Measurements from ENCODE around the gene TMEM40.
"Not testable (repeated sequence)": the region's sequence is repeated elsewhere in the genome, so short reads cannot be mapped to it uniquely, and the experiment has no call there.

TMEM40 gene

DNA sequence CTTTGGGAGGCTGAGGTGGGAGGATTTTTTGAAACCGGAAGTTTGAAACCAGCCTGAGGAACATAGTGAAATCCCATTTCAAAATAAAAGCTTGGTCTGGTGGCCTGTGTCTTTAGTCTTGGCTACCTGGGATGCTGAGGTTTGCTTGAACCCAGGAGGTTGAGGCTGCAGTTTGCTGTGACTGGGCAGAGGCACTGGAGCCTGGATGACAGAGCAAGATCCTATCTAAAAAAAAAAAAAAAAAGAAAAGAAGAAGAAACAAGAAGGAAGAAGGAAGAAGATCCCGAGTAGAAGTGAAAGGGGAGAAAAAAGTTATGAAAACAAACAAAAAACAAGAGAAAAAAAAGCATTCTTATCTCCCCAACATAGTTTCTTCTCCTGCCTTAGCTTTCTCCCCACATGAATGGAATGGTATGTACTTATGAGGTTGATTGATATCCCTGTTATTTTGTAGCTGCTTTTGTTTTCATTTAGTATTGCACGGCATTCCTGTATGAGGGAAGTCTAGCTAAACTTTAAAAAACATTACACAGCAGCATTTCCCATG, 42.4 kb downstream of the TMEM40 start:
- no peak for DNase-seq (ENCODE audit: low read depth)

DNA sequence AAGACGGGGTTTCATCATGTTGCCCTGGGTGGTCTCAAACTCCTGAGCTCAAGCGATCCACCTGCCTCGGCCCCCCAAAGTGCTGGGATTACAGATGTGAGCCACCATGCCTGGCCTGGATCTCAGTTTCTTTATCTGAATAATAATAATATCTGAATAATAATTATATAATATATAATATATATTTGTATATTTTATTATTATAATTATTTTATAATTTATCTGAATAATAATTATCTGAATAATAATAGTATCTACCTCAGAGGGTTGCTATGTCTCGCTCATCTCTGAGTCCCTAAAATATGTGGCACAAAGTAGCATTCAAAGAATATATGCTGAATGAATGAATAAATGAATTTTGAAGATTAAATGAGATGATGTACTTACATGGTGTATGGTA, 44.8 kb downstream of the TMEM40 start:
- no peak for DNase-seq (ENCODE audit: low read depth)

DNA sequence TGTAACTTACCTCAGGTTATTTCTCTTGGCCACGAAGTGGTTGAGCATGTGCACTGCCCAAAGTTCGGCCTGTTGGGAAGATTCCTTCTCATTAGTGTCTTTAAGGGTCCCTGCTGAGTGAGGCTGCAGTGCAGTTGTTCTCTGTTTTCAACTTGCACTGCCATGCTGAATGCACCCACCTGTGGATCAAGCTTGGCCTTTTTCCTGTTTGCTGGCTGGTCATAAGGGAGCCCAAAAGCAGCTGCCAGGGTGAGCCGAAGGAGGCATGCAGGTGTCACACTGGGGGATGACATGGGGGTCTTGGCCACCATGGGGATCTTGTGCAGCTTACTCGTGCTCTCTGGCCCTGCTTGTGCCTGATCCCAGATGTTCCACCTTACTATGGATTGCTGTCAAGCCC, 49.0 kb downstream of the TMEM40 start:
- DNase-seq (ENCODE audit: low read depth) = no peak

DNA sequence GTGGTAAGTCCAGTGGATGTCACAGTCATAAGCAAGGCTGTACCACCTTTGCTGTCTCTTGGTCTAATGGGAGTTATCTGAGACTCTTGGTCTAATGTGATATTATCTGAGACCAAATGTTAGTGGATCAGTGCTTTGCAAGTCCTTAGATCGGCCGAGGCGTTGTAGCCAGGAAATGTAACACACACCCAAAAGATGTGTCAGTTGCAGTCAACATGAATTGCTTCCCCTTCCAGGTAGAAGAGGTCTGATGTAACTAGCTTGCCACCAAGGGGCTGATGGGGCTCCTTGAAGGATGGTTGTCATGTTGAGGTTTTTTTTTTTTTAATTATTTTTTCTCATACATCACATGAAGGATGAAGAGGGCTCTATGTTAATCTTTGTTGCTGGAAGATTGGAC, 49.7 kb downstream of the TMEM40 start:
- DNase-seq (ENCODE audit: low read depth) = no peak

DNA sequence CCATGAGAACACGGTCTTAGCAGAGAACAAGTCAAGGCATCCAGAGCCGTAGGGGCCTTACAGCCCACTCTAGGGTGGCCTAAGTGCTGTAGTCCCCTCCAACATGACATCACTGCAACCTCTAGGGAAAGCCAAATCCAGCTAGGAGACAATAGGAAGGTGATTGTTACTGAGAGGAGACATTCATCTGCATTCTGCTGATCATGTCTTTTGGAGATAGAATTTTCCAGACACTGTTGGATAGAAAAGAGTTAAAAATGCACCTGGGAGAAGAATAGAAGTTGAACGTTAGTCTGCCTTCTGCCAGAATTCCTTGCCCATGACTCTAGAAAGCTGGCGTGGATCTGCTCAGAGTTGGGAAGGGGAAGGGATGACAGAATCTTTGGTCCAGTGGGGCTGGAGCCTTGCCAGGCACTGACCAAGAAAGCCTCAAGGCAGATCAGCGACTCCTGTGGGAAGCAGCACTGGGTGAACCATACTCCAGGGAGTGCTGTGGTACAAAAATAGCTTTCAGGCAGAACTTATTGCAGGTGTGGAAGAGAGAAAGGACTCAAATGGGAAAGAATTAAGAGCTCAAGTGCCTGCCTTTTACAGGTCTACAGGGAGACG, 50.4 kb downstream of the TMEM40 start:
- DNase-seq (ENCODE audit: low read depth) = no peak

DNA sequence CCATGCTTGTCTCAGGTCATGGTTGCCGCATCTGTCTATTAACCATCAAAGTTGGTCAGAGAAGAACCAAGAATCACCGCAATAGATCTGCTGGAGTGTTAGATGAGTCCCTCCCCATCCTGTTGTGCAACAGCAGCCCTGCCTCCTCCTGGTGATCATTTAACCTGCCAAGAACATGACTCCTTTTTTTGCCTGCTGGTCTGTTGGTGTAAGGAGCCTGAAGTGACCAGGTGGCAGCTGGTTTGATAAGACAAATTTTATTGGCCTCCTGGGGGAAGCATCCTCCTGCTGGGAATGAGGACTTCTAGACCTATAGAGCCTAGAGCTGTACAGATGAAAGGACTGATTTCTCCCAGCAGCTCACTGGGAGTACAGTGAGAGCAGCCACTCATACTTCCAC, 51.6 kb downstream of the TMEM40 start:
- no peak for DNase-seq (ENCODE audit: low read depth)

DNA sequence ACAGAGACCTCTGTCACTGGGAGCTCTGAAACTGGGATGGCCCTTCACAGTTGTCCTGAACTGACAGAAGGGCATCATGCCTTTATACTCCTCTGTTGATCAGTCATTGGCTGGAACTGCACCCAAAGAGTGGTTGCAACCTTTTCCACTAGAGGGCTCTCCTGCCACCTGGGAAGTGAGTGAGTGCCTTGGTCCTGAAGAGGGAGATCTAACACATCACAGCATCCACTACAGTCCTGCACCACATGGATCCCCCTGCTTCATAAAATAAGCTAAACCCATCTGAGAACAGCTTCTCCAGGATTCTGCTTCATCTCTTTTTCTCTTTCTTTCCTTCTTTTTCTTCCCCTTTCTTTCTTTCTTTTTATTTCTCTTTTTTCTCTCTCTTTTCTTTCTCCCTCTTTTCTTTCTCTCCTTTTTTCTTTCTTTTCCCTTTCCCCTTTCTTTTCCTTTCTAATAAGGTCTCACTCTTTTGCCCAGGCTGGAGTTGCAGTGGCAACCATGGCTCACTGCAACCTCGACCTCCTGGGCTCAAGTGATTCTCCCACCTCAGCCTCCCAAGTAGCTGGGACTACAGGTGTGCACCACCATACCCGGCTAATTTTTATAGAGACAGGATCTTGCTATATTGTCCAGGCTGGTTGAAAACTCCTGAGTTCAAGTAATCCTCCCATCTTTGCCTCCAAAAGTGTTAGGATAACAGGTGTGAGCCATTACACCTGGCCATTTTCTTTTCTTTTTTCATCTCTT, 52.4 kb downstream of the TMEM40 start:
- DNase-seq (ENCODE audit: low read depth) = peak; percentile 24

DNA sequence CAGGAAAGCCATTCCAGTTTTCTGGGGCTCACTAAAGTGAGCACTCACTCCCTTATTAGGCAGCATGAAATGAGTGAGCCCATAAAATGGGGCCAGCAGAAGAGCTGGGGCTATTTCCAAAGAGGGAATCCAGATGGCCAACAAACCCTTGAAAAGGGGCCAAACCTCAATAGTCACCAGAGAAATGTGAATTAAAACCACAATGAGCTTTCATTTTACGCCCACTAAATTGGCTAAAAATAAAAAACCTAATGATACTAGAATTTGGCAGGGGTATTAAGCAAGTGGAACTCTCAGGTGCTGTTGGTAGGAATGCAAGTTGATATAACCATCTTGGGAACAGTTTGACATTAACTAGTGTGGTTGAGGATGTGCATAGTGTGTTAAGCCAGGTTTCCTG, 53.1 kb downstream of the TMEM40 start:
- no peak for DNase-seq (ENCODE audit: low read depth)

DNA sequence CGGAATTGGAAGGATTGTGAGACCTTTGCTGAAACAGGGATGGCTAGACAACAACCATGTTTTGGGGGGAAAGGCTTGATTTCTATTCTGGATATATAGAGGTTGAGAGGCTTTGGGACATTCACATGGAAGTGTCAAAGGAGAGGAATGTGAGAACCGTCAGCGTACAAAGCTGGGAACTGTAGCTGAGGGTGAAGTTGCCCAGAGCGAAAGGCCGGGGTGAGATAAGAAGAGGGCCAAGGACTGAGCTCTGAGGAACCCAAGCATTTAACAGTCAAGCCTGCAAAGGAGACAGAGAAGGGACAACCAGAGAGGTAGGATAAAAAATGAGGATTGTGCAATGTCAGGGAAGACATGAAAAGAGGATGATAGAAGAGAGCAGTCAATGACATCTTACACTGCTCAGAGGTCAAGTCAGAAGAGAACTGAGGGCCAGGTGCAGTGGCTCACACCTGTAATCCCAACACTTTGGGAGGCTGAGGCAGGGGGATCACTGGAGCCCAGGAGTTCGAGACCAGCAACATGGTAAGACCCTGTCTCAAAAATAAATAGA, 53.6 kb downstream of the TMEM40 start:
- DNase-seq (ENCODE audit: low read depth) = no peak

DNA sequence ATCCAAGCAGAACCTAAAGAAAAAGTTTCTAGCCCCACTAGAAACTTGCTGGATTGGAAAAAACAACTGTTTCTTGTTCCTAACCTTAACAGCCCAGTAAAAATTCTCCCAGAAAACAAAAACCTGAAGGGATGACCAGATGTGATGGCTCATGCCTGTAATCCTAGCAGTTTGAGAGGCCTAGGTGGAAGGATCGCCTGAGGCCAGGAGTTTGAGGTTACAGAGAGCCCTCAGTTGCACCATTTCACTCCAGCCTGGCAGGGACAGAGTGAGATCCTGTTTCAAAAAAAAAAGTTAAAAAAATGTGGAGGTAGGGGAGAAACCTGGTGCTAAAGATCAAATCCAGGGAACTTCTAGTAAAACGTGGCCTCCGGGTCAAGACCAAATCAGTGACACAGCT, 56.6 kb downstream of the TMEM40 start:
- DNase-seq (ENCODE audit: low read depth) = no peak

DNA sequence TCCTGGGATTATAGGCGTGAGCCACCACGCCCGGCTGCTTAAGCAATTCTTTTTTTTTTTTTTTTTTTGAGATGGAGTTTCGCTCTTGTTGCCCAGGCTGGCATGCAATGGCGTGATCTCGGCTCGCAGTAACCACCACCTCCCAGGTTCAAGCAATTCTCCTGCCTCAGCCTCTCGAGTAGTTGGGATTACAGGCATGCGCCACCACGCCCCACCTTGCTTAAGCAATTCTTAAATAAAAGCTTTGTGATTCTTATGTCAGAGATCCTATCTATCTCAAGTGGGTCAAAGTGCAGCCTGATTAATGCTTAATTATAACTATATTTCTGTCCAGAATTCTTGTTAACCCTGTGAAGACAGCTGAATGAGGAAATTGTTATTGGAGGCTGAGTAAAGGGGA, 57.5 kb downstream of the TMEM40 start:
- not testable (repeated sequence) for DNase-seq (ENCODE audit: low read depth)

DNA sequence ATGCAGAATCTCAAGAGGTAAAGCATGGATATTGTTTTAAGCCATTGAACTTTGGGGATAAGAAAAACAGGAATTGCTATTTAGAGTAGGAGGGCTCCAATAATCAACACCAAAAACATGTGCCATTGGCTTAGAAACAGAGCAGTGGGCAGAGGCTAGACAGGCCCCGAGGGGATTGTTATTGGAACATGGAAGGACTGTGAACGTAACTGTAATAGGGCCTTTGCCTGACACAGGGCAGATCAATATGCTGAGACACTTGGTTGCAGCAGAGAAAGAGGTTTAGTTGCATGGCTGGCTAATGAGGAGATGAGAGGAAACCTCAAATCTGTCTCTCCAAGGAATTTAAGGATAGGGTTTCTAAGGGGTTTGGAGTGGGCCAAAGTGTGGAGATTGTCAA, 58.3 kb downstream of the TMEM40 start:
- no peak for DNase-seq (ENCODE audit: low read depth)

DNA sequence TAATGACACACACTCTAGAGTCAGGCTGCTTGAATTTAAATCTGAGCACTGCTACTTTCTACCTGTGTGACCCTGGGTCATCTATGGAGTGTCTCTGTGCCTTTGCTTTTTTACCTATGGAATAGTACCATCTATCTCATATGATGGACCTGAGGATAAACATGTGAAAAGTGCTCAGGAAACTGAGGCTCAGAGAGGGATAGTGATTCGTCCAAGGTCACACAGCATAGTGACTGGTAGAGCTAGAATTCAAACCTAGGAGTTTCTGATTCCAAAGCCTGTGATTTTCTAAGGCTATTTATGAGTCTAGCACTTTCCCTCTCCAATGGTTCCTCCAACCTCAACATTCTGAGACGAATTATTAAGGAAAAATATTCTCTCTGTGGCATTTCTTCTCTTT, 63.1 kb downstream of the TMEM40 start:
- DNase-seq (ENCODE audit: low read depth) = no peak

DNA sequence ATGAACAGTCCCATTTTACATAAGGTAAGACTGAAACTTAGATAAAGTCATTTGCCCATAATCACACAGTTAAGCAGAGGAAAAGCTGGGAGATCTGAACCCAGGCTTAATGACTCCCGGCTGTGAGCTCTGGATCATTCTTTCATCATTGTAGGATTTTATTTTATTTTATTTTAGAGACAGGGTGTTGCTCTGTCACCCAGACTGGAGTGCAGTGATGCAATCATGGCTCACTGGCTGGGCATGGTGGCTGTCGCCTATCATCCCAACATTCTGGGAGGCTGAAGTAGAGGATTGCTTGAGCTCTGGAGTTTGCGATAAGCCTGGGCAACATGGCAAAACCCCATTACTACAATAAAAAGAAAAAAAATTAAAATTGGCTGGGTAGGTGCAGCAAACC, 63.9 kb downstream of the TMEM40 start:
- no peak for DNase-seq (ENCODE audit: low read depth)

DNA sequence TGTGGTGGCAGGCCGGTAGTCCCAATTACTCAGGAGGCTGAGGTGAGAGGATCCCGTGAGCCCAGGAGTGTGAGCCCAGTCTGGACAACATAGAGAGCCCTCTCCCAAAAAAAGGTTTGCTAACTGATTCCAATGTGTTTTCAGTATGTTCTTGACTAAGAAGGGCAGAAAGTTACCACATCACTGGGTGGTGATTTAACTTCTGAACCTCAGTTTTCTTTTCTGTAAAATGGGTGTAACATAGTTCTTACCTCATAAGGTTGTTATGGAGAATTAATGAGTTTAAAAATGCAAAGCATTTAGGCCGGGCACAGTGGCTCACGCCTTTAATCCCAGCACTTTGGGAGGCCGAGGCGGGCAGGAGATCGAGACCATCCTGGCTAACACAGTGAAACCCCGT, 66.6 kb downstream of the TMEM40 start:
- no peak for DNase-seq (ENCODE audit: low read depth)

DNA sequence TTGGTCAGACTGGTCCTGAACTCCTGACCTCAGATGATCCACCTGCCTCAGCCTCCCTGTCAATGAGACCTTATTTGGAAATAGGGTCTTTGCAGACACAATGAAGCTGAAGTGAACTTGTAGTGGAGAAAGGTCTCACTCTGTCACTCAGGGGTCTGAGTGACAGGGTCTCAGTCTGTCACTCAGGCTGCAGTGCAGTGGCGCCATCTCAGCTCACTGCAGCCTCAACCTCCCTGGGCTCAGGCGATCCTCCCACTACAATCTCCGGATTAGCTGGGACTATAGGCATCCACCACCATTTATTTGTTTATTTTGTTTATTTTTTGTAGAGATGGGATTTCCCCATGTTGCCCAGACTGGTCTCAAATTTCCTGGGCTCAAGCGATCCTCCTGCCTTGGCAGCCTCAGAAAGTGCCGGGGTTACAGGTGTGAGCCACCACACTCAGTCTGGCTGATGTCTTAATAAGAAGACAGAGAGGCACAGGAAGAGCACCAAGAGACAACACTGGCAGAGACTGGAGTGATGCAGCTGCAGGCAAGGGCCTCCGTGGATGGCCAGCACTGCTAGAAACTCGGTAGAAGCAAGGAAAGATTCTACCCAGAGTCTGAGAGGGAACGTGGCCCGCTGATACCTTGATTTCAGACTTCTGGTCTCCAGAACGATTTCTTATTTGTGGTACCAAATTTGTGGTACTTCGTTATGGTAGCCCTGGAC, 68.9 kb downstream of the TMEM40 start:
- no peak for DNase-seq (ENCODE audit: low read depth)

DNA sequence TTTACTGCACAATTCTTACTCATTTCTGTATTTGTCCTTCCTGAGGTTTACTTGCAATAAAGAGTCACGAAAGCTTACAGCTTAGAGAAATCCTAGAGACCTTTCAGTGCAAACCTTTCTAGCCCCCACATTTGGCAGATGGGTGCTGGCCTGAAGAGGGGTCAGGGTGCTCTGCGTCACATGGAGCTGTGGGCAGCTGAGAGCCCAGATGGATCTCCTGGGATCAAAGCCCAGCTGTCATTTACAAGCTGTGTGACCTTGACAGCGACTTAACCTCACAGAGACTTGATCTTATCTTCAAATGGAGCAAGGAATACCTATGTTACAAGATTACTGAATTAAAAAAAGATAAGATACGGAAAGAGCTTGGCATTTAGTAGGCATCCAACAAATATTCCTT, 71.1 kb downstream of the TMEM40 start:
- DNase-seq (ENCODE audit: low read depth) = no peak

DNA sequence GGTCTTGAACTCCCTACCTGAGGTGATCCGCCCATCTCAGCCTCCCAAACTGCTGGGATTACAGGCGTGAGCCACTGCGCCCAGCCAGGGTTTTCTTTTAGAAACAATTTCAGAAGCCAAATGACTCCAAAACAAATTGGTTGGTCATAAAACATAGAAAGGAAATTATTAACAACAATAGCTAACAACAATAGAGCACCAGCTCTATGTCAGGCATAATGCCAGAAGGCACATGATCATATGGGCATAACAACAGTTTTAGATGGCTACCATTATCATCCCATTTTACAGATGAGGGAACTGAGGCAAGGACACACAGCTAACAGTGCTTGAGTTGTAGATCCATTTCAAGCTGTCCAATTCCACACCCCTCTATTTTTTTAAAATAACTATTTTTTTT, 73.0 kb downstream of the TMEM40 start:
- DNase-seq (ENCODE audit: low read depth) = no peak

Data from activated T-cell treated with anti-CD3 and anti-CD28 coated beads for 1 hour (primary cell).